OCI-LY3 (cell line): ENCODE results near the gene ZNF296.

Experiments used
- EZH2phosphoT487 ChIP-seq: fragments of 200-600 bp; shearing (Covaris generic); IDR thresholded peaks from 2 replicates; pipeline ENCODE4 v1.6.1; 2018; ENCODE audit warnings: antibody characterized with exemption, mixed run types, low read depth
- TF ChIP-seq, protein P1 (sequence below): fragments of 200-600, 300-600 bp; sonication (generic); IDR thresholded peaks from 2 replicates; pipeline ENCODE4 v1.5.1; 2014; ENCODE audit warnings: antibody characterized with exemption, low read length, low read depth

DNA sequence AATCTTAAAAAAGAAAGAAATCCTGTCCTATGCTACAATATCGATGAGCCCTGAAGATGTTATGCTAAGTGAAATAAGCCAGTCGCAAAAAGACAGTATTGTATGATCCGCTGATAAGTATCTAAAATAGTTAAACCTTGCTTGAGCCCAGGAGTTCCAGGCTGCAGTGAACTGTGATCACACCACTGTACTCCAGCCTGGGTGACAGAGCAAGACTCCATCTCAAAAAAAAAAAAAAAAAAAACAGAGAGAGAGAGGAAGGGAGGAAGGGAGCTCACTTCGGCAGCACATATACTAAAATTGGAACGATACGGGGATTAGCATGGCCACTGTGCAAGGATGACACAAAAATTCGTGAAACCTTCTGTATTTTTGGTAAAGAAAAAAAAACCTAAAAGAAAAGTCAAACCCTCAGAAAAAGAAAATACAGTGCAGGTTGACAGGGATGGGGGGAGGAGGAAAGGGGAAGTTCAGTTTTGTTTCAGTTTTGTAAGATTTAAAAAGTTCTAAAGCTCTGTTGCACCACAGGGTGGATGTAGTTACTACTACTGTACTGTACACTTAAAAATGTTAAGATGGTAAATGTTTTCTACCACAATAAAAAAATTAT lies 29.0 kb downstream of the ZNF296 start:
- TF ChIP-seq, protein P1, sequence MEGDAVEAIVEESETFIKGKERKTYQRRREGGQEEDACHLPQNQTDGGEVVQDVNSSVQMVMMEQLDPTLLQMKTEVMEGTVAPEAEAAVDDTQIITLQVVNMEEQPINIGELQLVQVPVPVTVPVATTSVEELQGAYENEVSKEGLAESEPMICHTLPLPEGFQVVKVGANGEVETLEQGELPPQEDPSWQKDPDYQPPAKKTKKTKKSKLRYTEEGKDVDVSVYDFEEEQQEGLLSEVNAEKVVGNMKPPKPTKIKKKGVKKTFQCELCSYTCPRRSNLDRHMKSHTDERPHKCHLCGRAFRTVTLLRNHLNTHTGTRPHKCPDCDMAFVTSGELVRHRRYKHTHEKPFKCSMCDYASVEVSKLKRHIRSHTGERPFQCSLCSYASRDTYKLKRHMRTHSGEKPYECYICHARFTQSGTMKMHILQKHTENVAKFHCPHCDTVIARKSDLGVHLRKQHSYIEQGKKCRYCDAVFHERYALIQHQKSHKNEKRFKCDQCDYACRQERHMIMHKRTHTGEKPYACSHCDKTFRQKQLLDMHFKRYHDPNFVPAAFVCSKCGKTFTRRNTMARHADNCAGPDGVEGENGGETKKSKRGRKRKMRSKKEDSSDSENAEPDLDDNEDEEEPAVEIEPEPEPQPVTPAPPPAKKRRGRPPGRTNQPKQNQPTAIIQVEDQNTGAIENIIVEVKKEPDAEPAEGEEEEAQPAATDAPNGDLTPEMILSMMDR = peak; percentile 45
- no peak for TF ChIP-seq EZH2phosphoT487
